Testis (tissue), 2 donors: ENCODE results near the gene CYFIP2.

ENCODE experiments used
- POLR2A ChIP-seq: fragments of 450-650 bp; IDR thresholded peaks from one replicate; pipeline ENCODE4 v1.6.1; 2017; ENCODE audit warnings: antibody characterized with exemption, mild to moderate bottlenecking, moderate library complexity
- TF ChIP-seq, protein P1 (sequence below), 3 experiments: fragments of 450-650 bp in 2 of 3; fragments of 200-600 bp in 1 of 3; sonication (generic) in 1 of 3; IDR thresholded peaks; one replicate each; pipeline ENCODE4 v1.5.1; 2016 to 2019; ENCODE audit warnings: antibody characterized with exemption in 3 of 3, mild to moderate bottlenecking in 2 of 3, moderate library complexity in 1 of 3

- TF ChIP-seq, protein P1, sequence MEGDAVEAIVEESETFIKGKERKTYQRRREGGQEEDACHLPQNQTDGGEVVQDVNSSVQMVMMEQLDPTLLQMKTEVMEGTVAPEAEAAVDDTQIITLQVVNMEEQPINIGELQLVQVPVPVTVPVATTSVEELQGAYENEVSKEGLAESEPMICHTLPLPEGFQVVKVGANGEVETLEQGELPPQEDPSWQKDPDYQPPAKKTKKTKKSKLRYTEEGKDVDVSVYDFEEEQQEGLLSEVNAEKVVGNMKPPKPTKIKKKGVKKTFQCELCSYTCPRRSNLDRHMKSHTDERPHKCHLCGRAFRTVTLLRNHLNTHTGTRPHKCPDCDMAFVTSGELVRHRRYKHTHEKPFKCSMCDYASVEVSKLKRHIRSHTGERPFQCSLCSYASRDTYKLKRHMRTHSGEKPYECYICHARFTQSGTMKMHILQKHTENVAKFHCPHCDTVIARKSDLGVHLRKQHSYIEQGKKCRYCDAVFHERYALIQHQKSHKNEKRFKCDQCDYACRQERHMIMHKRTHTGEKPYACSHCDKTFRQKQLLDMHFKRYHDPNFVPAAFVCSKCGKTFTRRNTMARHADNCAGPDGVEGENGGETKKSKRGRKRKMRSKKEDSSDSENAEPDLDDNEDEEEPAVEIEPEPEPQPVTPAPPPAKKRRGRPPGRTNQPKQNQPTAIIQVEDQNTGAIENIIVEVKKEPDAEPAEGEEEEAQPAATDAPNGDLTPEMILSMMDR (IDR thresholded peaks at IDR 0.05): peak in 2 of 3 experiments; percentile 35 to 64
- TF ChIP-seq POLR2A: no peak
These were observed 46.6 kb downstream of the CYFIP2 start for GRCh38 chr5:157312492-157312891.
